Measurements from ENCODE around the gene PHYKPL.

GRCh38 chr5:178271726-178272479 is 39.3 kb upstream of the PHYKPL start:
- TF ChIP-seq CTCF (IDR thresholded peaks at IDR 0.05) (no peak), EZH2phosphoT487 (IDR thresholded peaks at IDR 0.05) (no peak), EZH2 (IDR thresholded peaks at IDR 0.05) (no peak)
